ENCODE measurements around the gene ZNF672.

The ZNF672 gene

GRCh38 chr1:248855580-248855979, 17.6 kb downstream of the ZNF672 start:
- no peak for TF ChIP-seq CTCF (conservative IDR thresholded peaks at IDR 0.05; ENCODE audit: control insufficient read depth, insufficient read depth, low read depth, low read length)
- no peak for DNase-seq (ENCODE audit: low read depth)
- no peak overlapping the region for H3K4me3 ChIP-seq (ENCODE audit: control insufficient read depth, low read depth, low read length)

GRCh38 chr1:248856176-248856575, 18.2 kb downstream of the ZNF672 start:
- no peak for TF ChIP-seq CTCF (conservative IDR thresholded peaks at IDR 0.05; ENCODE audit: control insufficient read depth, insufficient read depth, low read depth, low read length)
- no peak for DNase-seq (ENCODE audit: low read depth)
- H3K4me3 ChIP-seq (ENCODE audit: control insufficient read depth, low read depth, low read length), result no peak overlapping the region

- H3K4me3 ChIP-seq (ENCODE audit: control insufficient read depth, low read depth, low read length), result peak overlapping the region; percentile 80
- TF ChIP-seq CTCF (conservative IDR thresholded peaks at IDR 0.05; ENCODE audit: control insufficient read depth, insufficient read depth, low read depth, low read length), result no peak
- DNase-seq (ENCODE audit: low read depth), result no peak
These were observed 19.2 kb downstream of the ZNF672 start for GRCh38 chr1:248857201-248857600.

- no peak for TF ChIP-seq CTCF (conservative IDR thresholded peaks at IDR 0.05; ENCODE audit: control insufficient read depth, insufficient read depth, low read depth, low read length)
- peak overlapping the region; percentile 80 for H3K4me3 ChIP-seq (ENCODE audit: control insufficient read depth, low read depth, low read length)
- no peak for DNase-seq (ENCODE audit: low read depth)
These were observed 19.7 kb downstream of the ZNF672 start for GRCh38 chr1:248857749-248858095.

DNA sequence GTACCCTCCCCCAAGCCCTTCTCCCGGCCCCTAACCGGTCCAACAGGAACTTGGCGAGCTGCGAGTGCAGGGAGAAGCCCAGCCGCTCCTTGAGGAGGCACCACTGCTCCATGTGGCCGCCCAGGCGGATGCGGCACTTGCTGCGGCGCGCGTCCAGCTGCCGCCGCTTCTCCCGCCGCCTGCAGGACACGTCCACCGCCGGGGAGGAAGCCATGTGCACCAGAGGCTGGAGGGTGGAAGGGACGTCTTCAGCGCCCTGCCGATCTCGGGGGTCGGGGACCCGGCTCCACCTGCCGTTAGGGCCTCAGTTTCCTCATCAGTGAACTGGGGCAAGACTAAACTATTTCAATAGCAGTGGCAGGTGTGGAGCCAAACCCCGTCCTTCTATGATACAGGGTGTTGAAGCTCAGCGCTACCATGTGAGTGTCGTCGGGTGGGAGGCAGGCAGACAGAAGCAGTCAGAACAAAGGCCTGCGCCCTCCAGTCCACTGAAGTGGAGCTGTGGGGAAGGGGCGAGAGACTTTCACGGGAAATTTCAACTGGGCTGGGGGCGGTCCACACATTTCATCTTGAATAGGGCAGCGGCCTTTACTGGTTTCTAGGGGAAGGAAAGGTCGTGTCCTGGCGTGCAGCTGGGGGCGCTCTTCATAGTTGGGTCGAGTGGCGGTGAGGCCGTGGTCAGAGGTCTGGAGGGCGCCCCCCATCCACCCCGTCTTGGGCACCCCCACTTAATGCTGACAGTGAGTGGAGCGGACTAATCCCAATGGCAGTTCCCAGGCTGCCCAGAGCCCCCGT, 20.3 kb downstream of the ZNF672 start:
- peak overlapping the region; percentile 80 for H3K4me3 ChIP-seq (ENCODE audit: control insufficient read depth, low read depth, low read length)
- TF ChIP-seq CTCF (conservative IDR thresholded peaks at IDR 0.05; ENCODE audit: control insufficient read depth, insufficient read depth, low read depth, low read length), result peak; percentile 21
- peak; percentile 54 for DNase-seq (ENCODE audit: low read depth)

DNA sequence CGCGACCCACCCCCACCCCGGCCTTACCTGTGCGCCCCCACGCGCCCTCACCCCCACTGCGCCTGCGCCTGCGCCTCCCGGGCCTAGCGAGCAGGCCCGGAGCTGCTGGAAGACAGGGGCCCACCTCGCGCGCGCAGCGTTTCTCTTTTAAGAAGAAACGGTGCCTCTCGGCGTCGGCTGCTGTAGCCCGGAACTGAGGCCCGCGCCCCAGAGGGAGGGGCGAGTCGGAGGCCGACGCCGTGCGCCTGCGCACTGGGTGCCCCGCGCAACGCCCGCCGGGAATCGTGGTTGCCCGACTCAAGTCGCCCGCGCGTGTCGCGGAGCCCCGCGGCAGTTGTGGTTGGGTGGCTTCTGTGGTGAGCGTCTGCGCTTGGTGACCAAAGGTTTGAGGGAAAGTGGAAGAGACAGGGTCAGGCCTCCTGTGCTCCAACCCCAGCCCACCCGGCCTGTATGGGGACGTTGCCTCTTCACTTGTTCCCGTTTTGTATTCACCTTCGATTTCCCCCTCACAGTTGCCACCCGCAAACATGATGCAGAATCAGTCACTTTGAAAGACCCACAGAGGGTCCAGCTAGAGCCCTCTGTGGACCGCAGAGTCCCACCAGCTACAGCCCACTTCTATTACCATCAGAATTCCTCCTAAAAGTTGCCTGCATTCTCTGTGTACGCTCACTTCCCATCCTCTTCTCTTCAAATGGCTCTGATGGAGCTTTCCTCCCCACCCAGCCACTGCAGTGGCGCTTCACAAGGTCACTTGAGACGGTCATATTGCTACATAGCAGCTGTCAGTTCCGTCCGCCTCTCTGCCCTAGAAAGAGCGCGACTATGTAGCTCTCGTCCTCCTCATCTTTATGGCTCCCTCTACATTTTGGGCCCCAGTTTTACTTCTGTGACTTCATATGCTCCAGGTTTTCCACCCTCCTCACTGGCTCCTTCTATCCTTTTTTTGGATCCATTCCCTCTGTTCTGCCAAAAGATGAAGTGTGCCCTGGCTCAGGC, 21.2 kb downstream of the ZNF672 start, which contains the start of gene ZNF692:
Gene ZNF692, minus strand, starts transcription at position 195 of the 999 bp plus-strand sequence. CDS start 776 bp downstream, outside the sequence.
- H3K4me3 ChIP-seq (ENCODE audit: control insufficient read depth, low read depth, low read length), result peak within 1 kb of the TSS; percentile 80
- TF ChIP-seq CTCF (conservative IDR thresholded peaks at IDR 0.05; ENCODE audit: control insufficient read depth, insufficient read depth, low read depth, low read length), result no peak
- peak; percentile 95 for DNase-seq (ENCODE audit: low read depth)
